Stimulated activated CD4-positive, alpha-beta T cell treated with anti-CD3 and anti-CD28 coated beads, Interleukin-15, amount 100 ng/mL, for 24 hours (primary cell): ENCODE results near the gene ASH1L.
A peak's percentile ranks its signal among the peaks of the same experiment; 100 is the strongest.
"Not testable (repeated sequence)": the region's sequence is repeated elsewhere in the genome, so short reads cannot be mapped to it uniquely, and the experiment has no call there.

Experiments
- DNase-seq: peaks from one replicate; pipeline ENCODE4 v3.0.0-alpha.2; 2020

Gene ASH1L

GRCh38 chr1:155553349-155553748 lies 9.3 kb downstream of the ASH1L start:
- no peak for DNase-seq

- DNase-seq: no peak
Observed at GRCh38 chr1:155548706-155549105, 13.9 kb downstream of the ASH1L start.

DNA sequence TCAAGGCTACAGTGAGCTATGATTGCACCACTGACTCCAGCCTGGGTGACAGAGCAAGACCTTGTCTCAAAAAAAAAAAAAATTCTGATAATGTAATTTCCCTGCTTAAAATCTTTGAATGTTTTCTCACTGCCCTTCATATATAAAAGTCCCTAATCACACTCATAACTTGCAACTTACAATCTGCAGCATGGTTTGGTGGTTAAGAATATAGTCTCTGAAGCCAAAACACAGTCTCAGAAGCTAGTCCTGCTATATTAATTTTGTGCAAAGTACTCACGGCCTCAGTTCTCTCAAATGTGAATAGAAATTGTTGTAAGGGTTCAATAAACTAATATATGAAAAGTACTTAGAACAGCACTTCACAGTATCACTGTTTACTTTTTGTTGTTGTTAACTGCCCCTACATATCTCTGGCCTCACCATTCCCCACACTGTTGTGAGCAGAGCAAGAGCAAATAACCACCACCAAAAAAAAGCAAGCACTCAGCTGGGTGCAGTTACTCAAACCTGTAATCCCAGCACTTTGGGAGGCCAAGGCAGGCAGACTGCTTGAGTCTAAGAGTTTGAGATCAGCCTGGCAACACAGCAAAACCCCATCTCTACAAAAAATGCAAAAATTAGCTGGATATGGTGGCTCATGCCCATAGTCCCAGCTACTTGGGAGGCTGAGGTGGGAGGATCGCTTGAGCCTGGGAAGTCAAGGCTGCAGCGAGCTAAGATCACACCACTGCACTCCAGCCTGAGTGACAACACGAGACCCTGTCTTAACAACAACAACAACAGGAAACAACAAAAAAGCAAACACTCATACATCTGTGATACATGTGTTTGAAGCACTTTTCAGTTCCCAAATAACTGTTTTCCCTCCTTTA lies 22.4 kb downstream of the ASH1L start:
- no peak for DNase-seq

- DNase-seq: no peak
Observed at GRCh38 chr1:155537193-155537592, 25.4 kb downstream of the ASH1L start.

- no peak for DNase-seq
Observed at GRCh38 chr1:155531624-155532023, 31.0 kb downstream of the ASH1L start.

GRCh38 chr1:155529929-155530328 lies 32.7 kb downstream of the ASH1L start:
- no peak for DNase-seq

DNA sequence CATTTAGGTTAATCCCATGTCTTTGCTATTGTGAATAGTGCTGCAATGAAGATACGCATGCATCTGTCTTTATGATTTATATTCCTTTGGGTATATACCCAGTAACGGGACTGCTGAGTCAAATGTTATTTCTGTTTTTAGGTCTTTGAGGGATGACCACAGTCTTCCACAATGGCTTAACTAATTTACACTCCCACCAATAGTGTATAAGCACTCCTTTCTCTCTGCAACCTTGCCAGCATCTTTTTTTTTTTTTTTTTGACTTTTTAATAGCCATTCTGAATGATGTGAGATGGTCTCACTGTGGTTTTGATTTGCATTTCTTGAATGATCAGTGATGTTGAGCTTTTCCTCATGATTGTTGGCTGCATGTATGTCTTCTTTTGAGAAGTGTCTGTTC lies 33.5 kb downstream of the ASH1L start:
- DNase-seq: no peak

DNA sequence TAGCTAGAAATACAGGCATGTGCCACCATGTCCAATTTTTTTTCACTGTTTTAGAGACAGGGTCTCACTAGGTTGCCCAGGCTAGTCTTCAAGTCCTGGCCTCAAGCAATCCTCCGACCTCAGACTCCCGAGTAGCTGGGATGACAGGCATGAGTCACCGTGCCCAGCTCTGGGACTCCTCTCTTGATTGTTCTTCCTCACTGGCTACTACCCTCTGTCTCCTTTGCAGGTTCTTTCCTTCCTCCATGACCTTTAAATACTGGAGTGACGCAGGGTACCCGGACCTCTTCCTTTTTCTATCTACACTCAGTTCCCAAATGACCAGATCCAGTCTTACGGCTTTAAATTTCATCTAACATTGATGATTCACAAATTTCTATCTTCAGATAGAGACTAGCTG lies 34.9 kb downstream of the ASH1L start:
- DNase-seq: no peak

GRCh38 chr1:155526356-155526755 lies 36.2 kb downstream of the ASH1L start:
- no peak for DNase-seq

DNA sequence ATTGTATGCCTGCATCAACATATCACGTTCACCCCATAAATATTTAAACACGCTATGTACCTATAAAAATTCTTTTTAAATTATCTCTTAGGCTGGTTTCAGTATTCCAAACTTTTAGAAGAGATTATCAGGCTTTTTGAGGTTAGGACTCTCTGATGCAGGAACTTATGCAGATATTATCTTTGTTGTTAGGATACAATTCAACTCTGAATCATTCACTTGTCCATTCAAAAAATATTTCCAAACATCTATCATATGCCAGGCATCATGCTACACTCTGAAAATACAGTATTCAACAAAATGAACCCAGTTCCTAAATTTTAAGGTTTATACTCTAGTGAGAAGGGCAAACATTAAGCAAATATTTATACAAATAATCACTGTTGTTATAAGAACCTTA lies 40.5 kb downstream of the ASH1L start:
- DNase-seq: no peak

- no peak for DNase-seq
Observed at GRCh38 chr1:155518484-155518883, 44.1 kb downstream of the ASH1L start.

GRCh38 chr1:155514582-155515187 lies 47.9 kb downstream of the ASH1L start:
- DNase-seq: peak; percentile 23

GRCh38 chr1:155513300-155513916 lies 49.2 kb downstream of the ASH1L start:
- DNase-seq: no peak

DNA sequence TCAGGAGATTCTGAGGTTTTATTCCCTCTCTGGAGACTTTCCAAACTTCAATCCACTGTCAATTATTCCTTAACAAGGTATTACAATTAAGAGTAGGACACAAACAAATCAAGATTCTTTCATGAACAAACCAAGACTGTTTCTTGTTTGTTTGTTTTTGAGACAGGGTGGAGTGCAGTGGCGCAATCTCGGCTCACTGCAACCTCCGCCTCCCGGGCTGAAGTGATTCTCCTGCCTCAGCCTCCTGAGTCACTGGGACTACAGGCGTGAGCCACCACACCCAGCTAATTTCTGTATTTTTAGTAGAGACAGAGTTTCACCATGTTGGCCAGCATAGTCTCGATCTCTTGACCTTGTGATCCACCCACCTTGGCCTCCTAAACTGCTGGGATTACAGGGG lies 51.2 kb downstream of the ASH1L start:
- DNase-seq: not testable (repeated sequence)

DNA sequence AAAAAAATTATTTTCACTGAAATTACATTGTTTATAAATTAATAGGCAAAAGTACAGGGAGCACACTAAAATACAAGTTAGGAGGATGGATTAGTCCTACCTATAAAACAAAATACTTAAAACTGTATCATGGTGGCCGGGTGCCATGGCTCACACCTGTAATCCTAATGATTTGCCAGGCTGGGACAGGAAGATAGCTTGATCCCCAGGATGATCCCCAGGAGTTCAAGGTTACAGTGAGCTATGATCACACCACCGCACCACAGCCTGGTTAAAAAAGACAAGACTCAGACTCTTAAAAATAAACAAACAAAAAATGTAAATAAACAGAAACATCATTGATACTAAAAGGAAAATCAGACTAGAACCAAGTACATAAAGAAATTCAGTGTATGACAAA lies 53.5 kb downstream of the ASH1L start:
- DNase-seq: no peak

DNA sequence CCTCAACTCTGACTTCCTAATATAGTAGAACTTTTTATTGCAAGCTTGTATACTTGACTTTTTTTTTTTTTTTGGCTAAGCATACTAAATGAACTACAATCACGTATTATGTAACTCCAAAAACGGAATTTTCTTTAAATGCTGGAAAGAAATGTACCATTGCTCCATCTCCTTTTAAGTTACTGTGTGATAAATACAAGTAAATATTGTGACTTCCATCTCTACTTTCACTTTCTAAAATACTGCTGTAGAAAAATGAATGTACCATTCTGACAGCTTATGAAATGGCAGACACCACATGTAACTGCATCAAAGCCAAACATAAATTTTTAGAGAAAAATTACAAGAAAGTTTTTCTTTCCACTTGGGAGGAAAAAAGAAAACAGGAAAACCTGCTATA lies 54.7 kb downstream of the ASH1L start:
- DNase-seq: no peak

DNA sequence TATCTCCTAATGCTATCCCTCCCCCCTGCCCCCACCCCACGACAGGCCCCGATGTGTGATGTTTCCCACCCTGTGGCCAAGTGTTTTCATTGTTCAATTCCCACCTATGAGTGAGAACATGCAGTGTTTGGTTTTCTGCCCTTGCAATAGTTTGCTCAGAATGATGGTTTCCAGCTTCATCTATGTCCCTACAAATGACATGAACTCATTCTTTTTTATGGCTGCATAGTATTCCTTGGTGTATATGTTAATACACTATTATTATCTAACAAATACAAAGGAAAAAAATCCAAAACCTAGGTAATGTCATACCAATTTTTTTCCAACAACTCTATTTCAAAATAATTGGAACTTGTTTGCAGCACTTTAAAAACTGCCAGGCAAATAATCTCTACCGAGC lies 56.6 kb downstream of the ASH1L start:
- DNase-seq: not testable (repeated sequence)

DNA sequence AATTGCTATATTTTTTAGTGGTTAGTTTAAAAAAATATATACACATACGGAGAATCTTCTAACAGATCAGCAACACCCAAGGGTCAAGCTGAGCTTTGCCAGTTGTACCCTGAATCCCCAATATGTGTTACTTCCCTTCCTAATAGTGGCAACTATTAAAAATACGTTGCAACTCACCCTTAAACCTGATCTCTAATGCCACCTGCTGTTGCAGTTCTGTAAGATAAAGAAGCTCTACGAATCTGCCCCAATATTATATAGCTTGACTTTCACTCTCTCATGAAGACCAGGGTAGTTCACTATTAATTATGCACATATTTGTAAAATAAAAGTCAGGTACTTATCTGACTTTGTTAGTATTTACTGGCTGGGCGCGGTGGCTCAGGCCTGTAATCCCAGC lies 58.4 kb downstream of the ASH1L start:
- DNase-seq: no peak

DNA sequence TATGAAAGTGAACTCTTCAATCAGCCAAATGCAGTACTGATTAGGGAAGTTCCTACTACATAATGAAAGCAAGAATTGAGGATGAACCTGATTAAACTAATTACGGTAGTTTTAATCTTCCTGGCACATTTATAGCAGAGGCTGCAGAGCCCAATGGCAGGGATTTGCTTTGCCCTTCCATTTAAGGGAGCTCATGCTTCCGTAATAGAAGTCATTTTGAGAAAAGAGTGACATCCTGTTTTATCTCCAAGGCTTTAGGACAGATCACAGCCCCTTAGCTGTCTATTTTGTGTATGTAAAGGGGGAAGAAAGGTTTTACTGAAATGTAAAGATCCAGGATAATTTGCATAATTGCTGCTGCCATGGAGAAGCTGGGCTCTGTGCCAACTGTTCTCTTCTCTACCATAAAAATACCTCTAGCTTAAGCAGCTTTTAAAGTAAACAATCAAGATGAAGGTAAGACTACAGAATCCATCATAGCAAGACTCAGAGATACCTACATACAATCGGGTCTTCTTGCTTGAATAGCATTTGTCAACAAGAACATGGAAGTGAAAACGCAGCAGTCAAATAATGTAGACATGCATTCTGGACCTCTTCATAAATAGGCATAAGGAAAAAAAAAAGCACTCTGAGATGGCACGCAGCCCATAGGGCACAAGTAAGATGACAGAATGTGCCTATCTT lies 62.5 kb downstream of the ASH1L start:
- no peak for DNase-seq

- no peak for DNase-seq
Observed at GRCh38 chr1:155499263-155499662, 63.3 kb downstream of the ASH1L start.

DNA sequence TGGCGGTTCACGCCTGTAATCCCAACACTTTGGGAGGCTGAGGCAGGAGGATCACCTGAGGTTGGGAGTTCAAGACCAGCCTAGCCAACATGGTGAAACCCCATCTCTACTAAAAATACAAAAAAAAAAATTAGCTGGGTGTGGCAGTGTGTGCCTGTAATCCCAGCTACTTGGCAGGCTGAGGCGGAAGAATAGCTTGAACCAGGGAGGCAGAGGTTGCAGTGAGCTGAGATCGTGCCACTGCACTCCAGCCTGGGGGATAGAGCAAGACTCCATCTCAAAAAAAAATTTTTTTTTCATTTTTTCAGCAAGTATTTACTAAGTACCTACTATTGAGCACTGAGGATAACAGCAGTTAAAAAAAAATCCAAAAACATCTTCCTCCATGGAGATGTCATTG lies 69.0 kb downstream of the ASH1L start:
- not testable (repeated sequence) for DNase-seq

GRCh38 chr1:155488419-155488818 lies 74.2 kb downstream of the ASH1L start:
- DNase-seq: not testable (repeated sequence)

DNA sequence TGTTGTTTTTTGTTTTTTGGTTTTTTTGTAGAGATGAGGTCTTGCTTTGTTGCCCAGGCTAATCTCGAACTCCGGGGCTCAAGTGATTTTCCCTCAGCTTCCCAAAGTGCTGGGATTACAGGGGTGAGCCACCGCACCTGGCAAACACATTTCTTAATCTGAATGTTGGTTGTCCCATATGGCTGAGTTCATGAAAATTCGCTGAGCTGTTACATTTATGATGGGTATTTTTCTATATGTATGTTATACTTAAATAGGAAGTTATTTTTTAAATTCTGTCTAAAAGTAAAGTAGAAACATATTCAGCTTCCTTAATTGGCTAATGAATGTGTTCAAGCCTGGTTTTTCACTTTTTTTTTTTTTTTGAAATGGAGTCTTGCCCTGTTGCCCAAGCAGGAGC lies 75.1 kb downstream of the ASH1L start:
- DNase-seq: no peak

GRCh38 chr1:155486952-155487351 lies 75.7 kb downstream of the ASH1L start:
- not testable (repeated sequence) for DNase-seq
